Bronchial epithelial cell (primary cell): ENCODE data around the gene SH3RF1. TPM values are rescaled to one million over a fixed set of nuclear protein-coding genes. Genes with fewer than 3 reads are reported as not detected.

Source experiments
- DNase-seq: peaks from one replicate; pipeline ENCODE4 v3.0.0-alpha.2; 2010; ENCODE audit warnings: low read depth
- FAIRE-seq: peaks from 2 replicates; lab custom pipeline; 2011; peaks lifted over from hg19 to GRCh38; lab: Jason Lieb, UNC
- H3K27me3 ChIP-seq: 2 replicates; pipeline ENCODE4 v1.5.1; 2011; ENCODE audit warnings: low read length; ENCODE audit not compliant: control insufficient read depth, insufficient read depth
- H3K36me3 ChIP-seq: 2 replicates; pipeline ENCODE4 v1.5.1; 2011; ENCODE audit warnings: low read length; ENCODE audit not compliant: control insufficient read depth, insufficient read depth
- H3K4me3 ChIP-seq: 2 replicates; pipeline ENCODE4 v1.5.1; 2011; ENCODE audit warnings: mild to moderate bottlenecking, low read depth, low read length, control low read depth
- CTCF ChIP-seq: IDR thresholded peaks from 2 replicates; pipeline ENCODE4 v1.5.1; 2011; ENCODE audit warnings: mild to moderate bottlenecking, moderate library complexity, low read length, control low read depth, inconsistent platforms; ENCODE audit not compliant: insufficient read depth, severe bottlenecking
- total RNA-seq: library from RNA; depleted of rRNA; stranded (reverse); fragments of >200 nt; gene quantifications from 2 replicates; pipeline ENCODE4 v1.2.1, GENCODE V29; 2014

Gene SH3RF1
- total RNA-seq, 1 donor from 2014 or later: 9.0 TPM

GRCh38 chr4:169107528-169107927 lies 163.2 kb downstream of the SH3RF1 start:
- FAIRE-seq (no peak), DNase-seq (no peak)
- peaks cover 11% of the 10 kb centered on the region for H3K36me3 ChIP-seq
- no peak overlapping the region for H3K4me3 ChIP-seq
- H3K27me3 ChIP-seq: no peaks in the 10 kb centered on the region
- no peak for TF ChIP-seq CTCF

GRCh38 chr4:169106696-169107229 lies 164.0 kb downstream of the SH3RF1 start:
- DNase-seq (peak; percentile 59), FAIRE-seq (no peak)
- Histone ChIP-seq H3K36me3 (peaks cover 9% of the 10 kb centered on the region), H3K4me3 (no peak overlapping the region), H3K27me3 (no peaks in the 10 kb centered on the region)
- TF ChIP-seq CTCF: no peak

- Histone ChIP-seq H3K36me3 (peaks cover 8% of the 10 kb centered on the region), H3K4me3 (no peak overlapping the region), H3K27me3 (no peaks in the 10 kb centered on the region)
- FAIRE-seq (no peak), DNase-seq (no peak)
- no peak for TF ChIP-seq CTCF
Observed at GRCh38 chr4:169105620-169106019, 165.1 kb downstream of the SH3RF1 start.

- Histone ChIP-seq H3K36me3 (peaks cover 7% of the 10 kb centered on the region), H3K27me3 (no peaks in the 10 kb centered on the region), H3K4me3 (no peak overlapping the region)
- TF ChIP-seq CTCF: no peak
- no peak for FAIRE-seq
- DNase-seq: peak; percentile 34
Observed at GRCh38 chr4:169103966-169104412, 166.8 kb downstream of the SH3RF1 start.

GRCh38 chr4:169102026-169102425 lies 168.7 kb downstream of the SH3RF1 start:
- FAIRE-seq: no peak
- no peak for DNase-seq
- Histone ChIP-seq H3K36me3 (peaks cover 8% of the 10 kb centered on the region), H3K27me3 (no peaks in the 10 kb centered on the region), H3K4me3 (no peak overlapping the region)
- no peak for TF ChIP-seq CTCF

- H3K36me3 ChIP-seq: peaks cover 9% of the 10 kb centered on the region
- H3K27me3 ChIP-seq: no peaks in the 10 kb centered on the region
- FAIRE-seq: no peak
- H3K4me3 ChIP-seq: no peak overlapping the region
- DNase-seq: no peak
- TF ChIP-seq CTCF: no peak
Observed at GRCh38 chr4:169100670-169101101, 170.1 kb downstream of the SH3RF1 start.
